GM18907 (cell line): ENCODE results near the gene PYGB.
"Not testable (repeated sequence)": the region's sequence is repeated elsewhere in the genome, so short reads cannot be mapped to it uniquely, and the experiment has no call there.

Experiments
- ATAC-seq: cut with Tn5 transposase; IDR thresholded peaks from one replicate; pipeline ENCODE4 v1.9.1; 2021; ENCODE audit warnings: mild to moderate bottlenecking, moderate library complexity; ENCODE audit not compliant: unreplicated experiment

The PYGB gene

GRCh38 chr20:25247518-25247955 is 348 bp upstream of the PYGB start:
- ATAC-seq, result peak; percentile 36

DNA sequence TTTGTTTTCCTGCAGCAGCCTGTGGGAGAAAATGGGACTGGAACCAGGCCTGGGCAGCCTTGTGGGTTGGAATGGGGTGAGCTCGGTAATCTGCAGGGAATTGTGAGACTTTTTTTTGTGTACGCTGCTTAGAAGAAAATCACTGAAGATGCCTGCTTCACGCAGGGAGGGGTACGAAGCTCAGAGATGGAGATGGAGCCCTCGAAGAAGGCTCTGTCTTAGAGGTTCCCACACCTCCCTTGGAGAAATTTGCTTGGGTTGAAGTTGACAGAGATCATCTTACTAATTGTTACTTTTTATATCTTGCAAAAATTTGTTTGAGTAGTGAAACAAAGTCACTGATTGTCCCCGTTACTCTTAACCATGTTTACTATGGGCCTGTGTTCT is 894 bp downstream of the PYGB start:
- no peak for ATAC-seq

GRCh38 chr20:25249198-25249931 is 1.5 kb downstream of the PYGB start:
- ATAC-seq, result no peak

DNA sequence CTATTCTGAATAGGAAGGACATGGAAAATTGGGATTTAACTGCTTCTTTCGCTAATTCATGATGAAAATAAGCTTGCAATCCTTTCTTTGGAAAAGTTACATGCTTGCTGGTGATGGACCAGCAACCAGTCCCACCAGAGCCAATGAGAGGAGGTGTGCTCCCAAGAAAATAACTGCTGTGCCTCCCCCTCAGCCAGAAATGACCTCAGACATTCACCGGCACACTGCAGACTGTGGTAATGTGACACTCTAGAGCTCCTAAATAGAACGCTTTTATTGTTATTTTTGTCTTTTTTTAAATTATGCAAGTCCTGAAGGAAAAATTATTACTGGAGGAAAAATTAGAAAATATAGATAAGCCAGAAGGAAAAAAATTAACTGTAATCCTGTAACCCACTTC is 2.6 kb downstream of the PYGB start:
- ATAC-seq, result no peak

DNA sequence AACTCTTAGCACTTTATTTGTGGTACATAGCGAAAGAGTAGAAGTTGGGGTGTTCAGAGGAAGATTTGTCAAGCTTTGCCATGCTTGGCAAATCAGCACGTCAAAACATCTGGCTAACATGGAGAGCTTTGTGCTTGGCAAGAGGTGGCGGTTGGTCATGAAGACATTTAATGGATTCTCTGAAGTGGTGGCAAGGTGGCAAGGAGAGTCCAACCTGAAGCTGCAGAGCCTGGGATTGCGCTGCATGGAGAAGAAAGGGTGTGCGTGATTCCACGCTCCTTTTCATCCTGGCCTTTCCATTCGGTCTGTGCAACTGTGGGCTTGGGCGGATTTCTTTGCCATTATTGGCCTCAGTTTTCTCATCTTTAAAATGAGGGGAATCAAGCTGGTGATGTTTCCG is 3.1 kb downstream of the PYGB start:
- ATAC-seq, result no peak

- no peak for ATAC-seq
These were observed 3.7 kb downstream of the PYGB start for GRCh38 chr20:25251558-25251957.

- ATAC-seq, result no peak
These were observed 4.4 kb downstream of the PYGB start for GRCh38 chr20:25252230-25252651.

GRCh38 chr20:25252686-25253421 is 5.0 kb downstream of the PYGB start:
- ATAC-seq, result no peak

GRCh38 chr20:25253606-25254275 is 5.9 kb downstream of the PYGB start:
- no peak for ATAC-seq

- no peak for ATAC-seq
These were observed 6.7 kb downstream of the PYGB start for GRCh38 chr20:25254571-25254970.

GRCh38 chr20:25254986-25255680 is 7.2 kb downstream of the PYGB start:
- no peak for ATAC-seq

GRCh38 chr20:25256226-25256859 is 8.5 kb downstream of the PYGB start:
- ATAC-seq, result no peak

GRCh38 chr20:25257130-25257529 is 9.2 kb downstream of the PYGB start:
- ATAC-seq, result no peak

GRCh38 chr20:25257756-25258475 is 10.0 kb downstream of the PYGB start:
- no peak for ATAC-seq

DNA sequence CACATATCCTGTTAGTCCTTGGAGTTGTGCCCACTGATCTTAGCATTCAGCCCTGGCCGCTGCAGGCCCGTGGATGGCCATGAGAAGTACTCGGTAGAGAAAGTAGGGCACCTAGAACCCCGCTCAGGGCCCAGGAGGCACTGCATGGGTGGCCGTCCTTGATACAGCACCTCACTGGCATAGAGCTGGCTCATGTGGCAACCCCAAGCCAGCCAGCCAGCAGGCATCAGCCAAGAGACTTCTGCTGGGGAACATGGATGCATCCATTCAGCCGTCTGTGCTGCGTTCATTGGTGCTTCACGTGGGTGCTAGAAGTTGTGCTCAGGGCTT is 10.6 kb downstream of the PYGB start:
- no peak for ATAC-seq

DNA sequence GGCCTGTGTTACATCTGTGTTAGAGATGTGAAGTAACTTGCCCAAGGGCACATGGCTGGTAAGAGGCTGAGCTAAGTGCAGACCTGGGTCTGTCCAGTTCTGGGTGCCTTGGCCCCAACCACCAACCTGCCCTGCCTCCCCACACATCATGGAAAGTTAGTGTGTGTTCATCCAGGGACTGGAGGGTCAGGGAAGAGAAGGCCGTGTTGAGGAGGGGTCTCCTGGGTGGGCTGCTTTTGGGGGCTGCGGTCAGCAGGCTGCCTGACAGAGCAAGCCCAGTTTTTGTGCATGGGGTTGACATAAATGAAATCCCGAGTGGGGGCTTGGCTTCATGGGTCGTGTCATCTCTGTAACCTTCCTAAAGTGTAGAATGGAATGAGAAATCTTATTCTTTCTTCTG is 10.9 kb downstream of the PYGB start:
- no peak for ATAC-seq

- ATAC-seq, result no peak
These were observed 11.5 kb downstream of the PYGB start for GRCh38 chr20:25259358-25259757.

- no peak for ATAC-seq
These were observed 11.9 kb downstream of the PYGB start for GRCh38 chr20:25259788-25260254.

DNA sequence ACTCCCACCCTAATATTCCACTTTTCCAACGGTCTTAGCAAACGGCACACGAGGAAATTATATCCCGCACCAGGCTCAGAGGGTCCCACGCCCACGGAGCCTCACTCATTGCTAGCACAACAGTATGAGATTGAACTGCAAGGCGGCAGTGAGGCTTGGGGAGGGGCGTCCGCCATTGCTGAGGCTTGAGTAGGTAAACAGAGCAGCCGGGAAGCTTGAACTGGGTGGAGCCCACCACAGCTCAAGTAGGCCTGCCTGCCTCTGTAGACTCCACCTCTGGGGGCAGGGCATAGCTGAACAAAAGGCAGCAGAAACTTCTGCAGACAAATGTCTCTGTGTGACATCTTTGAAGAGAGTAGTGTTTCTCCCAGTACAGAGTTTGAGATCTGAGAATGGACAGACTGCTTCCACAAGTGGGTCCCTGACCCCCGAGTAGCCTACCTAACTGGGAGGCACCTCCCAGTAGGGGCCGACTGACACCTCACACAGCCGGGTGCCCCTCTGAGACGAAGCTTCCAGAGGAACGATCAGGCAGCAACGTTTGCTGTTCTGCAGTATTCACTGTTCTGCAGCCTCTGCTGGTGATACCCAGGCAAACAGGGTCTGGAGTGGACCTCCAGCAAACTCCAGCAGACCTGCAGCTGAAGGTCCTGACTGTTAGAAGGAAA is 13.0 kb downstream of the PYGB start:
- ATAC-seq, result not testable (repeated sequence)
